GM20000 (cell line): ENCODE results near the gene PXK.

Experiments
- DNase-seq: peaks from one replicate; pipeline ENCODE4 v3.0.0; 2012; ENCODE audit warnings: low spot score
- TF ChIP-seq, protein P1 (sequence below): IDR thresholded peaks from 2 replicates; pipeline ENCODE4 v1.5.1; 2012; ENCODE audit warnings: mild to moderate bottlenecking, control low read depth; ENCODE audit errors: extremely low read depth, missing control alignments

PXK gene

DNA sequence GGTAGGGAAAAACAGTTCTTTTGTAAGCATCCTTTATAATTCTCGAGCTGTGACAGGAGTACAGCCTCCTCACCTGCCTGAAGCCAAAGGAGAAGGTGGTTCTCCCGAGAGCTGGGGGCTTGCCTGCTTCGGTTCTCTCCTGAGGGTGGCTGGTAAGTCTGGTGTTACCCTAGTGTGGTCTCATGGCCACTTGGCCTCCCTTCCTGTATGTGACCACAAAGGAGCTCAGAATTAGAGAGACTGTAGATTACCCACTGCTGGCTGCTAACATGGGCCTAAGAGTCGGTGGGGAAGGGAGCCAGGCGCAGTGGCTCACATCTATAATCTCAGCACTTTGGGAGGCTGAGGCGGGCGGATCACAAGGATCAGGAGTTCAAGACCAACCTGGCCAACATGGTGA, 88.3 kb downstream of the PXK start:
- TF ChIP-seq, protein P1, sequence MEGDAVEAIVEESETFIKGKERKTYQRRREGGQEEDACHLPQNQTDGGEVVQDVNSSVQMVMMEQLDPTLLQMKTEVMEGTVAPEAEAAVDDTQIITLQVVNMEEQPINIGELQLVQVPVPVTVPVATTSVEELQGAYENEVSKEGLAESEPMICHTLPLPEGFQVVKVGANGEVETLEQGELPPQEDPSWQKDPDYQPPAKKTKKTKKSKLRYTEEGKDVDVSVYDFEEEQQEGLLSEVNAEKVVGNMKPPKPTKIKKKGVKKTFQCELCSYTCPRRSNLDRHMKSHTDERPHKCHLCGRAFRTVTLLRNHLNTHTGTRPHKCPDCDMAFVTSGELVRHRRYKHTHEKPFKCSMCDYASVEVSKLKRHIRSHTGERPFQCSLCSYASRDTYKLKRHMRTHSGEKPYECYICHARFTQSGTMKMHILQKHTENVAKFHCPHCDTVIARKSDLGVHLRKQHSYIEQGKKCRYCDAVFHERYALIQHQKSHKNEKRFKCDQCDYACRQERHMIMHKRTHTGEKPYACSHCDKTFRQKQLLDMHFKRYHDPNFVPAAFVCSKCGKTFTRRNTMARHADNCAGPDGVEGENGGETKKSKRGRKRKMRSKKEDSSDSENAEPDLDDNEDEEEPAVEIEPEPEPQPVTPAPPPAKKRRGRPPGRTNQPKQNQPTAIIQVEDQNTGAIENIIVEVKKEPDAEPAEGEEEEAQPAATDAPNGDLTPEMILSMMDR, result no peak
- no peak for DNase-seq

DNA sequence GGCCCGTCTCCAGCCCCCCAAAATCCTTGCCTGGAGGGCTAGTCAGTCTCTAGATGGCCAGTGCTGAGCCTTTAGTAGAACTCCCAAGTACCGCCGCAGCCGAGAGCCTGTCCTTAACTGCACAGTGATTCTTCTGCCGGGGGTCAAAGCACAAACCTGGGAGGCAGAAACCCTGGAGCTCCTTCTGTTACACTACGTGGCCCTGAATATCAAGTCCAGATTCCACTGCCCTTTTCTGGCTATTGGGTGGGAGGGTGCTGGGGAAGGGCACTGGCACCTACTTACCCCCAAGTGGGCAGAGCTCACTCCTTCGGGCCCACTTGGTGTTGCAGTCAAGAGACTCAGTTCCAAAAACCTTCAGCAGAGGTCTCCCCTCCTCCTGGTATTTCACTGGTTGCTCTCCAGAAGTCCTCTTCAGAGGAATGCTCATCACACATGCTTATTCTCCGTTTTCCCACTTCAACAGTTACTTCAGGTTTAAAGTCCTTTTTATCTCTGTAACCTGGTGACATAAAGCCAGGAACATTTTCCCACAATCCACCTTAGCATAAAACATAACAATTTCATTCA, 90.1 kb downstream of the PXK start:
- DNase-seq, result no peak
- TF ChIP-seq, protein P1, result no peak

DNA sequence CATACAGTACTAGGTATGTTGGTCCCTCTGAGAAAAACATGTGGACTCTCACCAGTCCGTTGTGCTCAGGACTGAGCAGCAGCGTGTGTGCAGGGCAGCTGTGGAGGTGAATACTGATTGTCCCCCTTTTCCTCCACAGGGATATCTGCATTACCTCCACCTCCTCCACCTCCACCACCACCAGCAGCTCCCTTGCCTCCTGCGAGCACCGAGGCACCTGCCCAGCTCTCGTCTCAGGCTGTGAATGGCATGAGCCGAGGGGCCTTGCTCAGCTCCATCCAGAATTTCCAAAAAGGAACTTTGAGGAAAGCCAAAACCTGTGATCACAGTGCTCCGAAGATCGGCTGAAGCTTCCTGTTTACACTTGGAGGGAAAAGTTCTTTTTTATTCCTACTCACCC, 91.9 kb downstream of the PXK start:
- no peak for DNase-seq
- TF ChIP-seq, protein P1, result no peak

DNA sequence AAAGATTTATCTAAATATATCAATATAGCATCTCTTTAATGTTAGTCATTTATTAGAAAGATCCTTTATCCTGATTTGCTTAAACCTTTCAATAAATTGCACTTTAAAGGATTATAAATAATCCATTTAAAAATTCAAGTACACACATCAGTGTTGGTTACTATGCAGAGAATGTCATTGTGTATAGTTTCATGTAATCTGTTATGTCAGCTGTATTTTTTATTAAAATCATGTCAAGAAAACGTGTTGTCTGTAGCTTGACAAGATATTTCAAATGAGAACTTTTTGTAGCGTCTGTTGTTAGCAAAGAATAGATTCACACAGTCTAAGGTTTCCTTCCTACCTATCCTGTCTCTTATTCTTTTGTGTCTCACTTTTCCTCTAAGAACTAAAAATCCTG, 93.1 kb downstream of the PXK start:
- DNase-seq, result no peak
- TF ChIP-seq, protein P1, result no peak

DNA sequence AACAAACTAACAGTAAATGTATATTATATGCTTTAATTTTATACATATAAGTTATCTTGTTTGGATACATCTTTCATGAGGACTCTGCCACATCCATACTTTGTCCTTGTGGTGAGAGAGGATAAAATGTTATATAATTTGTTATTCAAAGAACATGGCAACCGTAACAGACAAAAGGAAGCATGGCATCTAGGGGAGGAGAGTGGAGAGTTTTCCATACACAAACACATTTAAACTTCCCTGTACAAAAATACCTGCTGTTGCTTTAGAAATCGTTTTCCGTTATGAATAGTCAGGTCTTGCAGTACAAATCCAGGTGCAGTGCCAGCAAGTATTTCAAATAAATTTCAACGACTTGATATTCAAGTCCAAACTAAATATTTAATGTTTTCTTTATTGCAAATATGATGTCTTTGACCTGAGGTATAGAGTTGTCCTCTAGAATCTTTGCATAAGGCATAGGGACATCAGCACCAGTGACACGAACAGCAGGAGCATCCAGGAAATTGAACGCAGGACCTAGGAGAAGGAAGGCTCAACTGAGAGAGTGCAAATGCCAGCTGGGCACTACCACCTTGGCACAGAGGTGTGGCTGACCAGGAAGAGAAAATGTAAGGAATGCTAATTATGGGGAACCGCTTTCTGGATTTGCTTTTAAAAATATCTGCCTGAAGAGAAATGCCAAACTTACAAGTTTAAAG, 95.1 kb downstream of the PXK start:
- TF ChIP-seq, protein P1, result no peak
- no peak for DNase-seq

DNA sequence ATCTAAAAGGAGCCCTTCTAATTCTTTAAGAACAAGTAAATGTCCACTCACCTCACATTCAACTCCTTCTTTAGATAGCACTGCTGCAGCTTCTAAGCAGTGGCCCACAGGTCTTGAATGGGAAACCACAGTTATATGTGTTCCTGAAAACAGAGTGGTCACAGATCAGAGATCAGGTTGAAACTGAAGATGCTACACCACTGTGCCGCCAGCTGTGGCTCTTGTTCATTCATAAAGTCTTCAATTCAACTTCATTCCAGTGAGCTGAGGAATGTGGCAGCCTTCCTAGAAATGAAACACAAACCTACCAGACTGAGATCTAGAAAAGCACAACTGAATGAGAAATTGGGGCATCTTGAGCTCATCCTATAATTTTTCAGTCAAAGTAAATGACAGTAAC, 97.0 kb downstream of the PXK start:
- TF ChIP-seq, protein P1, result no peak
- peak; percentile 45 for DNase-seq

DNA sequence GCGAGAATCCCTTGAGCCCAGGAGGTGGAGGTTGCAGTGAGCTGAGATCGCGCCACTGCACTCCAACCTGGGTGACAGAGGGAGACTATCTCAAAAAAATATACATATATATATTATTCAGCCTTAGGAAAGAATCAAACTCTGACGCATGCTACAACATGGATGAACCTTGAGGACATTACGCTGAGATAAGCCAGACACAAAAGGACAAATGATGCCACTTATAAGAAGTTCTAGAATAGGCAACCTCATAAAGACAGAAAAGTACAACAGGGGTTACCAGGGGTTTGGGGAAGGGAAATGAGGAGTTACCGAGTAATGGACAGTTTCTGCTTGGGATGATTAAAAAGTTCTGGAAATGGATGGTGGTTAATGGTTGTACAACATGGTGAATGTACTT, 100.2 kb downstream of the PXK start:
- TF ChIP-seq, protein P1, result no peak
- DNase-seq, result no peak
